GM23338 (cell line): ENCODE data around the gene FAM227B.

Source experiments
- CREB1 ChIP-seq: fragments of 250-450 bp; sonication (Bioruptor Pico); IDR thresholded peaks from 2 replicates; pipeline ENCODE4 v1.5.0; 2020; ENCODE audit warnings: low read depth, mild to moderate bottlenecking, moderate library complexity
- EZH2 ChIP-seq: fragments of 200-600 bp; sonication (generic); IDR thresholded peaks from one replicate; pipeline ENCODE4 v1.8.0; 2017; ENCODE audit warnings: antibody characterized with exemption, mild to moderate bottlenecking, low read depth; ENCODE audit not compliant: unreplicated experiment
- EZH2phosphoT487 ChIP-seq: fragments of 200-600 bp; sonication (generic); IDR thresholded peaks from one replicate; pipeline ENCODE4 v1.8.1; 2018; ENCODE audit warnings: antibody characterized with exemption; ENCODE audit not compliant: unreplicated experiment
- JUNB ChIP-seq: IDR thresholded peaks from one replicate; pipeline ENCODE4 v1.6.1; 2016; ENCODE audit warnings: antibody characterized with exemption; ENCODE audit not compliant: unreplicated experiment
- POLR2AphosphoS5 ChIP-seq: IDR thresholded peaks from 2 replicates; pipeline ENCODE4 v1.6.1; 2016; ENCODE audit warnings: antibody characterized with exemption, low read depth
- REST ChIP-seq: IDR thresholded peaks from one replicate; pipeline ENCODE4 v1.6.1; 2018; ENCODE audit warnings: antibody characterized with exemption; ENCODE audit not compliant: unreplicated experiment
- ZNF114 ChIP-seq: fragments of 250-450 bp; sonication (Bioruptor Pico); IDR thresholded peaks from 2 replicates; pipeline ENCODE4 v1.5.0; 2020; ENCODE audit warnings: mild to moderate bottlenecking, moderate library complexity
- TF ChIP-seq, protein P1 (sequence below), 2 experiments: fragments of 200-600 bp in 1 of 2; sonication (generic) in 1 of 2; conservative IDR thresholded peaks; 2 replicates each; pipeline versions ENCODE4 v1.5.1 to v1.6.1; 2016 to 2017; ENCODE audit warnings: antibody characterized with exemption in 2 of 2, low read depth in 2 of 2, mild to moderate bottlenecking in 2 of 2, moderate library complexity in 1 of 2

- TF ChIP-seq, protein P1, sequence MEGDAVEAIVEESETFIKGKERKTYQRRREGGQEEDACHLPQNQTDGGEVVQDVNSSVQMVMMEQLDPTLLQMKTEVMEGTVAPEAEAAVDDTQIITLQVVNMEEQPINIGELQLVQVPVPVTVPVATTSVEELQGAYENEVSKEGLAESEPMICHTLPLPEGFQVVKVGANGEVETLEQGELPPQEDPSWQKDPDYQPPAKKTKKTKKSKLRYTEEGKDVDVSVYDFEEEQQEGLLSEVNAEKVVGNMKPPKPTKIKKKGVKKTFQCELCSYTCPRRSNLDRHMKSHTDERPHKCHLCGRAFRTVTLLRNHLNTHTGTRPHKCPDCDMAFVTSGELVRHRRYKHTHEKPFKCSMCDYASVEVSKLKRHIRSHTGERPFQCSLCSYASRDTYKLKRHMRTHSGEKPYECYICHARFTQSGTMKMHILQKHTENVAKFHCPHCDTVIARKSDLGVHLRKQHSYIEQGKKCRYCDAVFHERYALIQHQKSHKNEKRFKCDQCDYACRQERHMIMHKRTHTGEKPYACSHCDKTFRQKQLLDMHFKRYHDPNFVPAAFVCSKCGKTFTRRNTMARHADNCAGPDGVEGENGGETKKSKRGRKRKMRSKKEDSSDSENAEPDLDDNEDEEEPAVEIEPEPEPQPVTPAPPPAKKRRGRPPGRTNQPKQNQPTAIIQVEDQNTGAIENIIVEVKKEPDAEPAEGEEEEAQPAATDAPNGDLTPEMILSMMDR (conservative IDR thresholded peaks at IDR 0.05; ENCODE audit: low read depth in 2 of 2) = no peak
- TF ChIP-seq REST = no peak
- no peak for TF ChIP-seq POLR2AphosphoS5
- no peak for TF ChIP-seq JUNB
- no peak for TF ChIP-seq CREB1 (CRISPR knock-in tag)
- TF ChIP-seq EZH2 = no peak
- no peak for TF ChIP-seq EZH2phosphoT487
- no peak for TF ChIP-seq ZNF114 (CRISPR knock-in tag)
Observed at GRCh38 chr15:49290191-49290590, 330.4 kb downstream of the FAM227B start.
